H1 (cell line): Measurements from ENCODE around the gene AMPH. TPM values are rescaled to one million over a fixed set of nuclear protein-coding genes. Genes with fewer than 3 reads are reported as not detected.

ENCODE experiments used
- CTCF ChIA-PET: fragments of 300-600 bp; sonication (Branson Sonifier 250); formaldehyde crosslinking; loops from one replicate; lab custom pipeline; 2021; ENCODE audit not compliant: partially characterized antibody; lab: Charles Lee
- POLR2A ChIA-PET: fragments of 300-600 bp; sonication (Branson Sonifier 250); formaldehyde crosslinking; loops from one replicate; lab custom pipeline; 2021; ENCODE audit warnings: inconsistent platforms; ENCODE audit not compliant: partially characterized antibody; lab: Charles Lee
- DNase-seq, 2 experiments: peaks; one replicate each; pipeline versions ENCODE4 v3.0.0 to v3.0.0-alpha.2; 2010 to 2022; ENCODE audit warnings: low spot score in 2 of 2, low read depth in 1 of 2, mixed read lengths in 1 of 2
- FAIRE-seq: peaks from 2 replicates; lab custom pipeline; 2011; peaks lifted over from hg19 to GRCh38; lab: Jason Lieb, UNC
- H2AFZ ChIP-seq: 2 replicates; pipeline ENCODE4 v1.8.1; 2012; ENCODE audit warnings: low read length, inconsistent platforms
- H2AK5ac ChIP-seq: 2 replicates; pipeline ENCODE4 v1.6.1; 2013; ENCODE audit warnings: low read depth, low read length
- H2BK120ac ChIP-seq: replicated peaks from 2 replicates; pipeline ENCODE3; 2013; ENCODE audit warnings: low read depth, low read length, inconsistent platforms
- H2BK12ac ChIP-seq: 2 replicates; pipeline ENCODE4 v1.6.1; 2013; ENCODE audit warnings: low read depth, low read length
- H2BK15ac ChIP-seq: 2 replicates; pipeline ENCODE4 v1.6.1; 2013; ENCODE audit warnings: low read length
- H2BK20ac ChIP-seq: 2 replicates; pipeline ENCODE4 v1.6.1; 2013; ENCODE audit warnings: low read length
- H2BK5ac ChIP-seq: 2 replicates; pipeline ENCODE4 v1.6.1; 2013; ENCODE audit warnings: low read depth, low read length
- H3K14ac ChIP-seq: 2 replicates; pipeline ENCODE4 v1.6.1; 2013; ENCODE audit warnings: inconsistent platforms; ENCODE audit not compliant: insufficient read length
- H3K18ac ChIP-seq: 2 replicates; pipeline ENCODE4 v1.6.1; 2013; ENCODE audit warnings: low read length; ENCODE audit errors: extremely low read depth
- H3K23ac ChIP-seq: 2 replicates; pipeline ENCODE4 v1.6.1; 2013; ENCODE audit warnings: inconsistent platforms; ENCODE audit not compliant: insufficient read length
- H3K23me2 ChIP-seq: 2 replicates; pipeline ENCODE4 v1.6.1; 2013; ENCODE audit warnings: low read depth, low read length
- H3K27ac ChIP-seq: 2 replicates; pipeline ENCODE4 v1.6.1; 2011; ENCODE audit warnings: low read depth, low read length, inconsistent platforms
- H3K27me3 ChIP-seq, 4 experiments: replicated peaks in 1 of 4; 1 replicate in 1 of 4; 2 replicates in 3 of 4; pipeline versions ENCODE4 v1.6.1 to v1.8.1; 2011 to 2013; ENCODE audit warnings: low read length in 3 of 4, mild to moderate bottlenecking in 3 of 4, inconsistent platforms in 2 of 4, mixed read lengths in 2 of 4, moderate library complexity in 1 of 4; ENCODE audit not compliant: control insufficient read depth in 3 of 4, insufficient read depth in 3 of 4; ENCODE audit errors: extremely low read depth in 1 of 4
- H3K36me3 ChIP-seq, 4 experiments: 2 replicates each; pipeline versions ENCODE4 v1.6.1 to v1.8.1; 2011 to 2013; ENCODE audit warnings: mild to moderate bottlenecking in 4 of 4, low read length in 3 of 4, moderate library complexity in 2 of 4, control low read depth in 1 of 4, inconsistent platforms in 1 of 4; ENCODE audit not compliant: insufficient read depth in 4 of 4, control insufficient read depth in 2 of 4
- H3K4ac ChIP-seq: replicated peaks from 2 replicates; pipeline ENCODE3; 2013; ENCODE audit warnings: low read length, low read depth, mixed read lengths, inconsistent platforms; ENCODE audit not compliant: insufficient read length
- H3K4me1 ChIP-seq, 4 experiments: replicated peaks in 1 of 4; 1 replicate in 1 of 4; 2 replicates in 3 of 4; pipeline versions ENCODE4 v1.6.1 to v1.8.1; 2011 to 2013; ENCODE audit warnings: low read length in 3 of 4, inconsistent platforms in 2 of 4, mixed read lengths in 1 of 4; ENCODE audit not compliant: insufficient read depth in 4 of 4, control insufficient read depth in 3 of 4
- H3K4me2 ChIP-seq, 2 experiments: 2 replicates each; pipeline versions ENCODE4 v1.6.1 to v1.8.1; 2011 to 2013; ENCODE audit warnings: low read depth in 2 of 2, low read length in 2 of 2, control low read depth in 1 of 2, inconsistent platforms in 1 of 2, mild to moderate bottlenecking in 1 of 2; ENCODE audit not compliant: insufficient read depth in 1 of 2
- H3K4me3 ChIP-seq, 4 experiments: fragments of 200-600, 300-600 bp in 1 of 4; sonication (generic), shearing (Covaris generic), sonication (Bioruptor Twin) in 1 of 4; 2 replicates each; pipeline versions ENCODE4 v1.5.1 to v1.8.1; 2011 to 2016; ENCODE audit warnings: low read length in 4 of 4, low read depth in 3 of 4, control low read depth in 2 of 4, inconsistent platforms in 2 of 4, mild to moderate bottlenecking in 2 of 4, mixed read lengths in 1 of 4, moderate library complexity in 1 of 4; ENCODE audit not compliant: insufficient read depth in 2 of 4; ENCODE audit errors: extremely low read depth in 1 of 4
- H3K56ac ChIP-seq: replicated peaks from 2 replicates; pipeline ENCODE3; 2013; ENCODE audit warnings: low read depth, mild to moderate bottlenecking, mixed read lengths, low read length, inconsistent platforms; ENCODE audit not compliant: insufficient read length
- H3K79me1 ChIP-seq: 2 replicates; pipeline ENCODE4 v1.6.1; 2013; ENCODE audit warnings: low read depth, low read length, control low read depth
- H3K79me2 ChIP-seq, 2 experiments: 2 replicates each; pipeline versions ENCODE4 v1.6.1 to v1.8.1; 2012 to 2013; ENCODE audit warnings: low read length in 2 of 2, mild to moderate bottlenecking in 2 of 2, inconsistent platforms in 1 of 2; ENCODE audit not compliant: insufficient read depth in 2 of 2, control insufficient read depth in 1 of 2
- H3K9ac ChIP-seq, 4 experiments: replicated peaks in 1 of 4; 1 replicate in 1 of 4; 2 replicates in 3 of 4; pipeline versions ENCODE4 v1.6.1 to v1.8.1; 2011 to 2013; ENCODE audit warnings: low read depth in 3 of 4, low read length in 3 of 4, control low read depth in 2 of 4, mild to moderate bottlenecking in 2 of 4, moderate library complexity in 2 of 4, inconsistent platforms in 1 of 4; ENCODE audit errors: extremely low read depth in 1 of 4
- H3K9me3 ChIP-seq, 2 experiments: 2 replicates each; pipeline versions ENCODE4 v1.6.1 to v1.8.1; 2012 to 2013; ENCODE audit warnings: mild to moderate bottlenecking in 2 of 2, moderate library complexity in 2 of 2, control low read depth in 1 of 2, inconsistent platforms in 1 of 2, low read depth in 1 of 2, low read length in 1 of 2, mixed read lengths in 1 of 2; ENCODE audit not compliant: insufficient read depth in 2 of 2
- H4K20me1 ChIP-seq, 2 experiments: replicated peaks in 1 of 2; 2 replicates each; pipeline versions ENCODE3 to v1.8.1; 2011 to 2013; ENCODE audit warnings: inconsistent platforms in 2 of 2, low read length in 2 of 2, mild to moderate bottlenecking in 1 of 2; ENCODE audit not compliant: insufficient read depth in 2 of 2, control insufficient read depth in 1 of 2
- H4K5ac ChIP-seq: 2 replicates; pipeline ENCODE4 v1.6.1; 2013; ENCODE audit warnings: low read length, low read depth, mixed read lengths, inconsistent platforms; ENCODE audit not compliant: insufficient read length
- H4K8ac ChIP-seq: 2 replicates; pipeline ENCODE4 v1.8.0; 2013; ENCODE audit warnings: mild to moderate bottlenecking, moderate library complexity, low read length, inconsistent platforms; ENCODE audit not compliant: insufficient read depth; ENCODE audit errors: extremely low read depth
- H4K91ac ChIP-seq: replicated peaks from 2 replicates; pipeline ENCODE3; 2013; ENCODE audit warnings: low read length, mixed read lengths, inconsistent platforms; ENCODE audit not compliant: insufficient read length
- BRCA1 ChIP-seq: IDR thresholded peaks from 2 replicates; pipeline ENCODE4 v1.6.1; 2012; ENCODE audit warnings: low read depth, low read length, improper control_type of control experiment
- CBX5 ChIP-seq: fragments of 300-800, 300-1000 bp; sonication (generic); IDR thresholded peaks from 2 replicates; pipeline ENCODE4 v1.7.1; 2016; ENCODE audit warnings: antibody characterized with exemption, low read length, low read depth
- CBX8 ChIP-seq: fragments of 300-800, 300-1000 bp; sonication (generic); IDR thresholded peaks from 2 replicates; pipeline ENCODE4 v1.7.1; 2016; ENCODE audit warnings: low read depth, low read length, borderline replicate concordance
- EP300 ChIP-seq, 2 experiments: IDR thresholded peaks; 1 replicate in 1 of 2; 2 replicates in 1 of 2; pipeline ENCODE4 v1.6.1; 2011 to 2012; ENCODE audit warnings: low read depth in 2 of 2, low read length in 2 of 2, mild to moderate bottlenecking in 2 of 2, borderline replicate concordance in 1 of 2, inconsistent platforms in 1 of 2, moderate library complexity in 1 of 2
- KDM5A ChIP-seq: fragments of 200-600 bp; IDR thresholded peaks from 2 replicates; pipeline ENCODE4 v1.7.1; 2012; ENCODE audit warnings: mild to moderate bottlenecking, low read length, inconsistent platforms, mixed read lengths
- NRF1 ChIP-seq: IDR thresholded peaks from 2 replicates; pipeline ENCODE4 v1.6.1; 2011; ENCODE audit warnings: mild to moderate bottlenecking, low read depth, low read length, improper control_type of control experiment
- RAD21 ChIP-seq, 2 experiments: IDR thresholded peaks in 1 of 2; conservative IDR thresholded peaks in 1 of 2; 2 replicates each; pipeline ENCODE4 v1.6.1; 2011; ENCODE audit warnings: low read depth in 2 of 2, low read length in 2 of 2, improper control_type of control experiment in 1 of 2, inconsistent platforms in 1 of 2, mild to moderate bottlenecking in 1 of 2, moderate library complexity in 1 of 2
- SAP30 ChIP-seq: fragments of 300-600 bp; sonication (generic); IDR thresholded peaks from 2 replicates; pipeline ENCODE4 v1.7.1; 2012; ENCODE audit warnings: low read length, moderate library complexity, mild to moderate bottlenecking, inconsistent platforms; ENCODE audit not compliant: insufficient read depth, insufficient replicate concordance
- SRF ChIP-seq: IDR thresholded peaks from 2 replicates; pipeline ENCODE4 v1.6.1; 2011; ENCODE audit warnings: mild to moderate bottlenecking, low read depth, low read length, moderate library complexity
- SUZ12 ChIP-seq: fragments of 200-600 bp; sonication (generic); IDR thresholded peaks from 2 replicates; pipeline ENCODE4 v1.6.1; 2012; ENCODE audit warnings: mild to moderate bottlenecking, inconsistent platforms, low read length, moderate library complexity, mixed read lengths
- TAF7 ChIP-seq: optimal IDR thresholded peaks from 2 replicates; pipeline ENCODE3; 2011; ENCODE audit warnings: low read depth, mild to moderate bottlenecking, inconsistent platforms, low read length, moderate library complexity, borderline replicate concordance
- TEAD4 ChIP-seq: IDR thresholded peaks from 2 replicates; pipeline ENCODE4 v1.6.1; 2012; ENCODE audit warnings: low read depth, low read length, inconsistent platforms, mixed read lengths
- USF2 ChIP-seq: IDR thresholded peaks from 2 replicates; pipeline ENCODE4 v1.6.1; 2011; ENCODE audit warnings: low read length, improper control_type of control experiment
- WGBS, 2 experiments: shearing (Covaris generic) in 1 of 2; methylation state at CpG; one replicate each; pipeline versions ENCODE4 v1.1.6 to v1.1.7; 2013 to 2015; ENCODE audit warnings: low lambda C conversion rate in 2 of 2, mixed read lengths in 2 of 2, inconsistent platforms in 1 of 2, low coverage in 1 of 2, missing lambda C conversion rate in 1 of 2; ENCODE audit not compliant: insufficient replicate concordance in 2 of 2, insufficient coverage in 1 of 2, insufficient read length in 1 of 2; ENCODE audit errors: extremely low coverage in 1 of 2, missing lambda C conversion rate in 1 of 2; 5-methylcytosine and 5-hydroxymethylcytosine counted together
- polyA plus RNA-seq, 7 experiments: library from polyadenylated mRNA; depleted of rRNA in 3 of 7; stranded (reverse) in 5 of 7; unstranded in 2 of 7; fragments of >200 nt in 5 of 7; fragments of 200-250 nt in 2 of 7; gene quantifications; 1 replicate in 5 of 7; 2 replicates in 1 of 7; 4 replicates in 1 of 7; pipeline versions ENCODE4 v1.2.1 to v1.2.3, GENCODE V29; 2011 to 2013; ENCODE audit warnings: missing spikeins in 2 of 7, mixed read lengths in 2 of 7
- total RNA-seq: library from RNA; stranded (reverse); fragmentation: NEBNext Ultra II Directional; extraction: Animal tissue kit (Norgen Biotek cat#: 25700); gene quantifications from 2 replicates; pipeline ENCODE4 v1.2.1, GENCODE V29; 2021

Gene AMPH
- total and polyA plus RNA-seq, 2 of the 8 experiments (the other 6 are each of a cell fraction or from before 2014, with no cell fraction given): 7.3 to 12.2 TPM

DNA sequence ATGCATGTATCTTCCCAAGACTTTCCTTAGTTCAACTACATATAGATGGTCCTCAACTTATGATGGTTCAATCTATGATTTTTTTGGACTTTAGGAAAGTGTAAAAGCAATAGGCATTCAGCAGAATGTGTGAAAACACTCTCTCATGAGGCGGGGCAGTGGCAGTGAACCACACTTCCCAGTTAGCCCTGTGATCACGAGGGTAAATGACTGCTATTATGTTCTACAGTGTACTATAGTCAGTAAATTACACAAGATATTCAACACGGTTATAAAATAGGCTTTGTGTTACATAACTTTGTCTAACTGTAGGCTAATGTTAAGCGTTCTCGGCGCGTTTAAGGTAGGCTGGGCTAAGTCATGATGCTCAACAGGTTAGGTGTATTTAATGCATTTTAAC, 169.3 kb downstream of the AMPH start:
- Histone ChIP-seq H4K8ac (no peak overlapping the region), H2BK20ac (no peak overlapping the region), H2BK12ac (no peak overlapping the region), H3K79me1 (no peaks in the 10 kb centered on the region), H4K91ac (no peak overlapping the region), H2BK120ac (no peak overlapping the region), H4K5ac (no peak overlapping the region), H3K4me3 (no peak overlapping the region), H3K9ac (no peak overlapping the region), H2BK15ac (no peak overlapping the region), H2BK5ac (no peak overlapping the region), H3K79me2 (no peaks in the 10 kb centered on the region), H3K4me2 (no peak overlapping the region), H3K27ac (no peak overlapping the region), H3K9me3 (no peaks in the 10 kb centered on the region), H2AK5ac (no peak overlapping the region), H3K27me3 (no peaks in the 10 kb centered on the region), H3K56ac (no peak overlapping the region), H3K18ac (no peak overlapping the region), H3K4me1 (no peaks in the 10 kb centered on the region), H3K23me2 (no peaks in the 10 kb centered on the region), H3K23ac (no peak overlapping the region), H2AFZ (no peak overlapping the region), H3K36me3 (no peaks in the 10 kb centered on the region), H3K14ac (no peak overlapping the region), H3K4ac (no peak overlapping the region), H4K20me1 (no peaks in the 10 kb centered on the region)
- CTCF ChIA-PET: interaction anchor here (2.8 kb wide), 1 partner anchor 10 kb away, joined by 9 read pairs; no protein-coding TSS in a partner anchor
- WGBS, 2 experiments: 93% methylated on average over 7 of the region's 7 CpGs; no CpG with 5 or more reads in 1 of the 2 experiments
- no peak for FAIRE-seq
- DNase-seq: no peak
- POLR2A ChIA-PET: no interaction called here
- TF ChIP-seq BRCA1: no peak
- TF ChIP-seq USF2: no peak
- no peak for TF ChIP-seq CBX5
- TF ChIP-seq RAD21 (IDR thresholded peaks at IDR 0.05 in 1 of 2, conservative IDR thresholded peaks at IDR 0.05 in 1 of 2; ENCODE audit: low read depth in 2 of 2, low read length in 2 of 2): no peak
- TF ChIP-seq KDM5A: no peak
- no peak for TF ChIP-seq EP300 (IDR thresholded peaks at IDR 0.05; ENCODE audit: borderline replicate concordance in 1 of 2, low read depth in 2 of 2, low read length in 2 of 2)
- TF ChIP-seq SUZ12: no peak
- TF ChIP-seq SAP30: no peak
- TF ChIP-seq SRF: no peak
- TF ChIP-seq TAF7: no peak
- TF ChIP-seq TEAD4: no peak
- TF ChIP-seq NRF1: no peak
- TF ChIP-seq CBX8: no peak
